Stimulated activated CD8-positive, alpha-beta memory T cell treated with anti-CD3 and anti-CD28 coated beads, Interleukin-12 subunit alpha, Interleukin-12 subunit beta, amount 100 ng/mL, for 24 hours (primary cell): ENCODE measurements around the gene ERAS.

Experiments used
- DNase-seq: peaks from one replicate; pipeline ENCODE4 v3.0.0-alpha.2; 2020; ENCODE audit errors: extremely low read depth

ERAS gene, protein sequence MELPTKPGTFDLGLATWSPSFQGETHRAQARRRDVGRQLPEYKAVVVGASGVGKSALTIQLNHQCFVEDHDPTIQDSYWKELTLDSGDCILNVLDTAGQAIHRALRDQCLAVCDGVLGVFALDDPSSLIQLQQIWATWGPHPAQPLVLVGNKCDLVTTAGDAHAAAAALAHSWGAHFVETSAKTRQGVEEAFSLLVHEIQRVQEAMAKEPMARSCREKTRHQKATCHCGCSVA

DNA sequence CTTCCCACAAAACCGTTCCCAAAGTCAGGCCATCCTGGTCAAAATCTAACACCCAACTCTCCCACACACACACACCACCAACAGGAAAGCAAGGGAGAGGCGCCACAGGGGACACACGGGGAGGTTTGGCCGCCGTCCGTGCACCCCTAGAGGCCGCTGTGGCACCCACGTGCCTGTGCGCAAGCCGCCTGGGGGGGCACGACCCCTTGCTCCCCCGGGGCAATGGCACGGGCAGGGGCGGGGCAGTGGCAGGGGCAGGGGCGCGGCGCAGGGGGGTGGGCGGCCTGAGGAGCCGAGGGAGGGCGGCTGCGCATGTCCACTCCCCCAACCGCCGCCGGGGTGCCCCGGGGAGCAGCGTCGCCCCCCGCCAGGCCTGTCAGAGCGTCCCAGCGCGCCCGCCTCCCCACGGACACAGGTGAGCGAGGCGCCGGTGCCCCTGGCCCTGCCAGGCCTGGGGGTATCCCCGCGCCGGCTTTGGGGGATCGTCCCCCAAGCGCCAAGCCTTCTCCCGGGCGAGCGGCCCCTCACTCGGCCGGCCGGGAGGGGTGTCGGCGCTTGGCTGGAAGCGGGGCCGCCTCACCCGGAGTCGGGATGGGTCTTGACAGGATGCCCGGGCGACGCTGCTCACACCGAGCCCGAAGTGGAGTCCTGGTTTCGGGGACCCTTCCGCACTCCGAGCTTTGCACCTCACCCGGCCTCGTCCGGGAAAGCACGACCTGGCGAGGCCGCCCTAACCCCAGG, at the start of gene ERAS:
Gene ERAS, plus strand, starts transcription at position 379 of the 741 bp plus-strand sequence. CDS start 2,611 bp downstream, outside the sequence.
- no peak for DNase-seq

DNA sequence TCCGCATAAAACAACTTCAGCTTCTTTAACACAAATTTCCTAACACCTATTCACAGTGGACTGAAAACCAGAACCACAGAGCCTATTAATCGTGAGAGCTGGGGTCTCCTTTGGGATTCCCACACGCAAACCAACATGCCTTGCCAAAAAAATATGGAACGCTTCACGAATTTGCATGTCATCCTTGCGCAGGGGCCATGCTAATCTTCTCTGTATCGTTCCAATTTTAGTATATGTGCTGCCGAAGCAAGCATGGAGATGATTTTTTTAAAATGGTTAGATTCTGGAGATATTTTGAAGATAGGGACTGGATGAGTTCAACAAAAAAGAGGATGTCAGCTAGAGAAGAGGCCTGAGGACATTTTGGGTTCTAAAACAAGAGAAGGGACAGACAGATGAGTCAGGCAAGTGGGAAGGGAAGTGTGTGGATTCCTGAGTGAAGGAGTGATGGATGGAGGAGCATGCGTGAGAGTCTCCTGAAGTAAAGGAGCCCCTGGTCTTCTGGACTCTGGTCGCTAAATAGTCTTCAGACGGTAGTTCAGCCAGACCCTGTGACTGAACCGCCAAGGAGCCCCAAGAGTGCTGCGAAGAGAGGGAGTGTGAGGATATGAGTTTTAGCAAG, 49.4 kb upstream of the ERAS start:
- DNase-seq = no peak

- DNase-seq = no peak
Observed at GRCh38 chrX:48779399-48779798, 46.9 kb upstream of the ERAS start.

DNA sequence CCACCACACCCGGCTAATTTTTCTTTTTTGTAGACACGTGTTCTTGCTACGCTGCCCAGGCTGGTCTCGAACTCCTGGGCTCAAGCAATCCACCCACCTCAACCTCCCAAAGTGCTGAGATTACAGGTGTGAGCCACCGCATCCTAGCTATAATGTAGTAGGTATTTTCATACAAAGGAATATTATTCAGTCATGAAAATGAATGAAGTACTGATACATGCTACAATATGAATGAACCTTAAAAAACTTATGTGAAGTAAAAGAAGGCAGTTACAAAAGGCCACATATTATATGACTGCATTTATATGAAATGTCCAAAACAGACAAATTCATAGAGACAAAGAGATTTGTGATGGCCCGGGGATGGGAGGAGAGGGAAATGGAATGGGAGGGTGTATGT, 44.6 kb upstream of the ERAS start:
- no peak for DNase-seq

DNA sequence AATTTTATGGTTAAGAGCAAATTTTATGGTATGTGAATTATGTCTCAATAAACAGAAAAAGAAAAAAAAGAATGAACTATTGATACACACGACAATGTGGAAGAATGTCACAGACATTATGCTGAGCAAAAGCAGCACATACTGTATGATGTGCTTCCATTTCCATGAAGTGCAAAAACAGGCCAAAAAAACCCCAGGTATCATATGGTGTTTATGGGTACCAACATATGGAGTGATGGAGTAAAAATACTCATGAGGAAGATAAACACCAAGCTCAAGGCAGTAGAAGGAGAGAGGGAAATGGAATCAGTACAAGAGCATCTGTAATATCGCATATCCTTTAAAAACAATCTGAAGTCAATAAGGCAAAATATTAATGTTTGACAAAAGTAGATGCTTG, 44.1 kb upstream of the ERAS start:
- DNase-seq = no peak

- DNase-seq = no peak
Observed at GRCh38 chrX:48782795-48783194, 43.5 kb upstream of the ERAS start.

DNA sequence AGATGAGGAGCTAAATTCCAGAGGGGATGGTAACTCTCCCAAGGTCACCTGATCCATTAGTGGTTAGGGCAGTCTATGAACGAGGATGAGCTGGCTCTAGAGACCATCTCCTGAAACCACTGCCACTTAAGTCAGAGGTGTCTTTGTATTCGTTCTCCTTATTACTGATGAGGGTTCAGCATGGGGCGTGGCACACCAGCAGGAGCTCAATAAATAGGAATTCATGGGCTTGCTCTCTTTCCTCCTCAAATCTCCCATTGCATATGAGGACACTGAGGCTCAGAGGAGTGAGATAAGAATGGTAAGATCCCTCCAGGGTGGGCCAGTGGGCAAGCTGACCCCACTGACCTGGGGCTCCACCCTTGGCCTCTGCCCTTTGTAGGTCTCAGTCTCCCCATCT, 41.6 kb upstream of the ERAS start:
- no peak for DNase-seq

DNA sequence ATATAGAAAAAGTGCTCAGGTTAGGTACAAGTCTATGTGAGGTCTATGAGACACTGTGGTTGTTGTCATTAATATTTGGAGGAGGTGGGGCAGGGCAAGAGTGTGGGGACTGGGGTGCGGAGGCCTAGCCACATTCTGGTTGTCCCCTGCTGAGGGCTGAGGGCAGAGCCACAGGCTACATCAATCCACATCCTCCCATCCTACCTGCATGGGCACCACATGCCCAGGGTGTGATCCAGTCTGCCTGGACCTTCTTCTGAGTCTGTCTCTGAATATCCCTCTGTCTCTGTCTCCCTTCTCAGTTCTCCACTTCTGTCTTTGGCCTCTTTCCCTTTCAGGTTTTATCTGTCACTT, 41.1 kb upstream of the ERAS start:
- no peak for DNase-seq

- DNase-seq = no peak
Observed at GRCh38 chrX:48785540-48786214, 40.6 kb upstream of the ERAS start.

GRCh38 chrX:48786341-48786800, 39.9 kb upstream of the ERAS start, which contains the start of gene GATA1:
Gene GATA1, plus strand, starts transcription at chrX:48786590. Its CDS starts 4,520 bp downstream, at chrX:48791110.
- DNase-seq = no peak

DNA sequence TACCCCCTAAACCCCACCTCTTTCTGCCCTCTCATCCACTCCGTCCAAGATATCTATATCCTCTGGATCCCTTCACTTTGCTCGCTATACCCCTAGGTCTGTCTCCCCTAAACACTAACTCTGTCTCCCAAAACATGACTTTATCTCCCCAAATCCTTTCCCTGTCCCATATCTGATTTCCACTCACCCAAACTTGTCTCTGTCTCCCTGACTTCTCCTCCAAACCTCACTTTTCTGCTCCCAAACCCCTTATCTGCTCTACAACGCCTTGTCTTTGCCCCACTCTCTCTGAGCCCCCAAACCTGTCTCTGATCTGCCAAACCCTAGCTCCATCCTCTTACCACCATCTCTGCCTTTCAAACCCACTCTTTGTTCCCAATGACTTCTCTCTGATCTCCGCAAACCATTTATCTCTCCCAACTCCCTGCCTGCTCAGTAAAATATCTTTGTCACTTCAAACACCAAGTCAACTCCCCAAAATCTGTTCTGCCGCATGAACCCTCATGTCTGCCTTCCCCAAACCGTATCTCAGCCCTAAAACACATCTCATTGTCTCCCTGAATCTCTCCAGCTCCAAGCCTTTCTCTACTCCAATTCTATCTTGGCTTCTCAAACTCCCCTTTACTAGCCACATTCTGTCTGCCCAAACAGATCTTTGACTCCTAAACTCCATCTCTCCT, 39.3 kb upstream of the ERAS start:
- DNase-seq = no peak

DNA sequence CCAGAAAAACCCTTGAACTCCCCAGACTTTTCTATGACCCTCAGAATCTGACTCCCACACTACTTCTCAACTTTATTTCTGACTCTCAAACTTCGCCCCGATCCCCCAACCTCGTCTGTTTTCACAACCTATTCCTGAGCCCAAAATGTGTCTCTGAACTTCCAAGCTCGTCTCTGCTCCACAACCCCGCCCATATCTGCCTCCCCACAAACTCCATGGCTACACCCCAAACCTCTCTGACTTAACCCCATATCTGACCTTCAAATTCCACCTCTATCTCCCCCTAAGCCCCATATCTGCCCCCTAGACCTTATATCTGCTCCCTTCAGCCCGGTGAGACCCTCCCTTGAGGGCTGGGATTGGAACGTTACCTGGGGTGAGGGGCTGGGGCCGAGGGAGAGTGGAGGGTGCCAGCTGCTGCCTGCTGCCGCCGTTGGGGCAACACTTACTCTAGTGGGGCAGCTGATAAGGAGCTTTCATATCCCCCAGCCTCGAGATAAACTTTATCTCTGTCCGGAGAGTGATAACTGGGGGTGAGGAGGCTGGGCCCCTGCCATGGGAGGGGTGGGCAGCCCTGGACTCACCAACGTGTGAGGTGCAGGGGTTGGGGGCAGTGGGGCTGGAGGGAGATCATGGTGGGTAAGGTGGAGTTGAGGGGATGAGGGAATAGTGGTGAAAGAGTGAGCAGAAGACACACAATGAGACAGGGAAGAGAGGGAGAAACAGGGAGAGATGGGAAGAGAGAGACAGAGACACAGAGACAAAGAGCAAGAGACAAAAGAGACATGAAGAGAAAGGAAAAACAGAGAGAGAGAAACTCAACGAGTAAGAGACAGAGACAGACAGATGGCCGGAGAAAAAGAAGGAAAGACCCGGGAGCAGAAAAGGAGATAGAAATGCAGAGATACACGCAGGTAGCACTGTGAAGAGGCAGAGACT, 38.5 kb upstream of the ERAS start:
- DNase-seq = no peak

DNA sequence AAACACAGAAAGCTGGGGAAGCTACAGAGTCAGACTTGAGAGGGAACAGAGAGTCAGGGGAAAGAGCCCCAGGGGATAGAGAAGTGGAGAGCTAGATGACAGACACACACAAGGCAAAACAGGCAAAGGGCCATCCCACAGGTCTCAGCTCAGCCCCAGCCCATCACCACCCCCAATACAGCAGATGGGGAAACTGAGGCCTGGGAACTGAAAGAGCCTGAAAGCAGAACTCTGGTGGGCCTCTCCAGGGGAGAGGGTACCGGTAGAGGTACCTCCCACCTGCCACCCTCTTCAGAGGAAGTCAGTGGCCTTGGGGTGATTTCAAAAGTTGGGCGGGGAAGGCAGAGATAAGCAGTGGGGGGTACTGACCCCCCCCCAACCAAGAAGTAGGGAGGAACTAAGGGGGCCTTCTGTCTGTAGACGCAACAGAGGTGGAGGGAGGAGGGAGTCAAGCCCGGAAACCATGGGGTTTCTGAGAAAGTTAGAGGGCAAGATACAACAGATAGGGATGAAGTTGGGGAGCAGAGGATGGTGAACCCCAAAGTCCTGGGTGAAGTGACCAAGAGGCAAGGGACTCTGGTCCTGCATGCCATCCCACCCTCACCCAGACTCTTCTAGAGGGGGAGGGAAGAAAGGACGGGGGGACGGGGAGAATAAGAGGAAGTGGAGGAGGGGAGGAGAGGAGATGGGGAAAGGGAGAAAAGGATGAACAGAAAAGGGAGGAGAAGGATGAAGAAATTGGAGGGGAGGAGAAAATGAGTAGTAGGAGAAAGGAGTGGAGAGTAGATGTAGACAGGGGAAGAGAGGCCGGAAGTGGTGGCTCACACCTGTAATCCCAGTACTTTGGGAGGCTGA, 36.7 kb upstream of the ERAS start:
- no peak for DNase-seq

- no peak for DNase-seq
Observed at GRCh38 chrX:48790477-48790876, 35.8 kb upstream of the ERAS start.

GRCh38 chrX:48791063-48791820, 35.1 kb upstream of the ERAS start:
- DNase-seq = no peak

DNA sequence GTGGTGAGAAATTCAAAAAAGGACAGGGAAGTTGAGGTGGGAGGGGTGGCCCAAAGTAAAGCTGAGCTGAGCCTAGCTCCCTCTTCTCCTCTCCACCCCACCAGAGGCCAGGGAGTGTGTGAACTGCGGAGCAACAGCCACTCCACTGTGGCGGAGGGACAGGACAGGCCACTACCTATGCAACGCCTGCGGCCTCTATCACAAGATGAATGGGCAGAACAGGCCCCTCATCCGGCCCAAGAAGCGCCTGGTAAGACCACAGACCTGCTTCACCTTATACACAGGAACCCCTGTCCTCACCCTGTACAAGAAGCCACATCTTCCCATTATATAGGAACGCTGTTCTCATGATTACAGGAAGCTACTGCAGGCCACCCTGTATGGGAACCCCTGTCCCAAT, 34.1 kb upstream of the ERAS start:
- DNase-seq = no peak

GRCh38 chrX:48793935-48794334, 32.4 kb upstream of the ERAS start:
- no peak for DNase-seq

GRCh38 chrX:48794340-48794910, 31.9 kb upstream of the ERAS start:
- DNase-seq = no peak
